H1 (cell line): ENCODE results near the gene SYMPK. TPM values are rescaled to one million over a fixed set of nuclear protein-coding genes. Genes with fewer than 3 reads are reported as not detected.

Experiments
- CTCF ChIA-PET: fragments of 300-600 bp; sonication (Branson Sonifier 250); formaldehyde crosslinking; loops from one replicate; lab custom pipeline; 2021; ENCODE audit not compliant: partially characterized antibody; lab: Charles Lee
- POLR2A ChIA-PET: fragments of 300-600 bp; sonication (Branson Sonifier 250); formaldehyde crosslinking; loops from one replicate; lab custom pipeline; 2021; ENCODE audit warnings: inconsistent platforms; ENCODE audit not compliant: partially characterized antibody; lab: Charles Lee
- DNase-seq, 2 experiments: peaks; one replicate each; pipeline versions ENCODE4 v3.0.0 to v3.0.0-alpha.2; 2010 to 2022; ENCODE audit warnings: low spot score in 2 of 2, low read depth in 1 of 2, mixed read lengths in 1 of 2
- FAIRE-seq: peaks from 2 replicates; lab custom pipeline; 2011; peaks lifted over from hg19 to GRCh38; lab: Jason Lieb, UNC
- H2AFZ ChIP-seq: 2 replicates; pipeline ENCODE4 v1.8.1; 2012; ENCODE audit warnings: low read length, inconsistent platforms
- H2AK5ac ChIP-seq: 2 replicates; pipeline ENCODE4 v1.6.1; 2013; ENCODE audit warnings: low read depth, low read length
- H2BK120ac ChIP-seq: replicated peaks from 2 replicates; pipeline ENCODE3; 2013; ENCODE audit warnings: low read depth, low read length, inconsistent platforms
- H2BK12ac ChIP-seq: 2 replicates; pipeline ENCODE4 v1.6.1; 2013; ENCODE audit warnings: low read depth, low read length
- H2BK15ac ChIP-seq: 2 replicates; pipeline ENCODE4 v1.6.1; 2013; ENCODE audit warnings: low read length
- H2BK20ac ChIP-seq: 2 replicates; pipeline ENCODE4 v1.6.1; 2013; ENCODE audit warnings: low read length
- H2BK5ac ChIP-seq: 2 replicates; pipeline ENCODE4 v1.6.1; 2013; ENCODE audit warnings: low read depth, low read length
- H3K14ac ChIP-seq: 2 replicates; pipeline ENCODE4 v1.6.1; 2013; ENCODE audit warnings: inconsistent platforms; ENCODE audit not compliant: insufficient read length
- H3K18ac ChIP-seq: 2 replicates; pipeline ENCODE4 v1.6.1; 2013; ENCODE audit warnings: low read length; ENCODE audit errors: extremely low read depth
- H3K23ac ChIP-seq: 2 replicates; pipeline ENCODE4 v1.6.1; 2013; ENCODE audit warnings: inconsistent platforms; ENCODE audit not compliant: insufficient read length
- H3K23me2 ChIP-seq: 2 replicates; pipeline ENCODE4 v1.6.1; 2013; ENCODE audit warnings: low read depth, low read length
- H3K27ac ChIP-seq: 2 replicates; pipeline ENCODE4 v1.6.1; 2011; ENCODE audit warnings: low read depth, low read length, inconsistent platforms
- H3K27me3 ChIP-seq, 4 experiments: replicated peaks in 1 of 4; 1 replicate in 1 of 4; 2 replicates in 3 of 4; pipeline versions ENCODE4 v1.6.1 to v1.8.1; 2011 to 2013; ENCODE audit warnings: low read length in 3 of 4, mild to moderate bottlenecking in 3 of 4, inconsistent platforms in 2 of 4, mixed read lengths in 2 of 4, moderate library complexity in 1 of 4; ENCODE audit not compliant: control insufficient read depth in 3 of 4, insufficient read depth in 3 of 4; ENCODE audit errors: extremely low read depth in 1 of 4
- H3K36me3 ChIP-seq, 4 experiments: 2 replicates each; pipeline versions ENCODE4 v1.6.1 to v1.8.1; 2011 to 2013; ENCODE audit warnings: mild to moderate bottlenecking in 4 of 4, low read length in 3 of 4, moderate library complexity in 2 of 4, control low read depth in 1 of 4, inconsistent platforms in 1 of 4; ENCODE audit not compliant: insufficient read depth in 4 of 4, control insufficient read depth in 2 of 4
- H3K4ac ChIP-seq: replicated peaks from 2 replicates; pipeline ENCODE3; 2013; ENCODE audit warnings: low read length, low read depth, mixed read lengths, inconsistent platforms; ENCODE audit not compliant: insufficient read length
- H3K4me1 ChIP-seq, 4 experiments: replicated peaks in 1 of 4; 1 replicate in 1 of 4; 2 replicates in 3 of 4; pipeline versions ENCODE4 v1.6.1 to v1.8.1; 2011 to 2013; ENCODE audit warnings: low read length in 3 of 4, inconsistent platforms in 2 of 4, mixed read lengths in 1 of 4; ENCODE audit not compliant: insufficient read depth in 4 of 4, control insufficient read depth in 3 of 4
- H3K4me2 ChIP-seq, 2 experiments: 2 replicates each; pipeline versions ENCODE4 v1.6.1 to v1.8.1; 2011 to 2013; ENCODE audit warnings: low read depth in 2 of 2, low read length in 2 of 2, control low read depth in 1 of 2, inconsistent platforms in 1 of 2, mild to moderate bottlenecking in 1 of 2; ENCODE audit not compliant: insufficient read depth in 1 of 2
- H3K4me3 ChIP-seq, 4 experiments: fragments of 200-600, 300-600 bp in 1 of 4; sonication (generic), shearing (Covaris generic), sonication (Bioruptor Twin) in 1 of 4; 2 replicates each; pipeline versions ENCODE4 v1.5.1 to v1.8.1; 2011 to 2016; ENCODE audit warnings: low read length in 4 of 4, low read depth in 3 of 4, control low read depth in 2 of 4, inconsistent platforms in 2 of 4, mild to moderate bottlenecking in 2 of 4, mixed read lengths in 1 of 4, moderate library complexity in 1 of 4; ENCODE audit not compliant: insufficient read depth in 2 of 4; ENCODE audit errors: extremely low read depth in 1 of 4
- H3K56ac ChIP-seq: replicated peaks from 2 replicates; pipeline ENCODE3; 2013; ENCODE audit warnings: low read depth, mild to moderate bottlenecking, mixed read lengths, low read length, inconsistent platforms; ENCODE audit not compliant: insufficient read length
- H3K79me1 ChIP-seq: 2 replicates; pipeline ENCODE4 v1.6.1; 2013; ENCODE audit warnings: low read depth, low read length, control low read depth
- H3K79me2 ChIP-seq, 2 experiments: 2 replicates each; pipeline versions ENCODE4 v1.6.1 to v1.8.1; 2012 to 2013; ENCODE audit warnings: low read length in 2 of 2, mild to moderate bottlenecking in 2 of 2, inconsistent platforms in 1 of 2; ENCODE audit not compliant: insufficient read depth in 2 of 2, control insufficient read depth in 1 of 2
- H3K9ac ChIP-seq, 4 experiments: replicated peaks in 1 of 4; 1 replicate in 1 of 4; 2 replicates in 3 of 4; pipeline versions ENCODE4 v1.6.1 to v1.8.1; 2011 to 2013; ENCODE audit warnings: low read depth in 3 of 4, low read length in 3 of 4, control low read depth in 2 of 4, mild to moderate bottlenecking in 2 of 4, moderate library complexity in 2 of 4, inconsistent platforms in 1 of 4; ENCODE audit errors: extremely low read depth in 1 of 4
- H3K9me3 ChIP-seq, 2 experiments: 2 replicates each; pipeline versions ENCODE4 v1.6.1 to v1.8.1; 2012 to 2013; ENCODE audit warnings: mild to moderate bottlenecking in 2 of 2, moderate library complexity in 2 of 2, control low read depth in 1 of 2, inconsistent platforms in 1 of 2, low read depth in 1 of 2, low read length in 1 of 2, mixed read lengths in 1 of 2; ENCODE audit not compliant: insufficient read depth in 2 of 2
- H4K20me1 ChIP-seq, 2 experiments: replicated peaks in 1 of 2; 2 replicates each; pipeline versions ENCODE3 to v1.8.1; 2011 to 2013; ENCODE audit warnings: inconsistent platforms in 2 of 2, low read length in 2 of 2, mild to moderate bottlenecking in 1 of 2; ENCODE audit not compliant: insufficient read depth in 2 of 2, control insufficient read depth in 1 of 2
- H4K5ac ChIP-seq: 2 replicates; pipeline ENCODE4 v1.6.1; 2013; ENCODE audit warnings: low read length, low read depth, mixed read lengths, inconsistent platforms; ENCODE audit not compliant: insufficient read length
- H4K8ac ChIP-seq: 2 replicates; pipeline ENCODE4 v1.8.0; 2013; ENCODE audit warnings: mild to moderate bottlenecking, moderate library complexity, low read length, inconsistent platforms; ENCODE audit not compliant: insufficient read depth; ENCODE audit errors: extremely low read depth
- H4K91ac ChIP-seq: replicated peaks from 2 replicates; pipeline ENCODE3; 2013; ENCODE audit warnings: low read length, mixed read lengths, inconsistent platforms; ENCODE audit not compliant: insufficient read length
- CBX5 ChIP-seq: fragments of 300-800, 300-1000 bp; sonication (generic); IDR thresholded peaks from 2 replicates; pipeline ENCODE4 v1.7.1; 2016; ENCODE audit warnings: antibody characterized with exemption, low read length, low read depth
- CHD2 ChIP-seq: IDR thresholded peaks from 2 replicates; pipeline ENCODE4 v1.6.1; 2012; ENCODE audit warnings: low read length, improper control_type of control experiment
- CTBP2 ChIP-seq: IDR thresholded peaks from 2 replicates; pipeline ENCODE4 v1.7.0; 2011; ENCODE audit warnings: borderline replicate concordance, mild to moderate bottlenecking, moderate library complexity, mixed read lengths, low read length; ENCODE audit not compliant: insufficient read depth, insufficient read length
- KDM1A ChIP-seq: fragments of 200-600, 300-600 bp; sonication (generic); IDR thresholded peaks from 2 replicates; pipeline ENCODE4 v1.7.1; 2016; ENCODE audit warnings: mild to moderate bottlenecking, low read length, borderline replicate concordance
- NRF1 ChIP-seq: IDR thresholded peaks from 2 replicates; pipeline ENCODE4 v1.6.1; 2011; ENCODE audit warnings: mild to moderate bottlenecking, low read depth, low read length, improper control_type of control experiment
- RBBP5 ChIP-seq: IDR thresholded peaks from 2 replicates; pipeline ENCODE4 v1.7.1; 2012; ENCODE audit warnings: low read depth, mild to moderate bottlenecking, inconsistent platforms, low read length, moderate library complexity, borderline replicate concordance
- SIX5 ChIP-seq: IDR thresholded peaks from 2 replicates; pipeline ENCODE4 v1.6.1; 2011; ENCODE audit warnings: mild to moderate bottlenecking, low read depth, low read length
- TAF7 ChIP-seq: optimal IDR thresholded peaks from 2 replicates; pipeline ENCODE3; 2011; ENCODE audit warnings: low read depth, mild to moderate bottlenecking, inconsistent platforms, low read length, moderate library complexity, borderline replicate concordance
- YY1 ChIP-seq: IDR thresholded peaks from 2 replicates; pipeline ENCODE4 v1.6.1; 2011; ENCODE audit warnings: low read depth, mild to moderate bottlenecking, low read length
- ZNF274 ChIP-seq: IDR thresholded peaks from 2 replicates; pipeline ENCODE4 v1.7.0; 2012; ENCODE audit warnings: low read length, borderline replicate concordance; ENCODE audit errors: extremely low read depth
- WGBS, 2 experiments: shearing (Covaris generic) in 1 of 2; methylation state at CpG; one replicate each; pipeline versions ENCODE4 v1.1.6 to v1.1.7; 2013 to 2015; ENCODE audit warnings: low lambda C conversion rate in 2 of 2, mixed read lengths in 2 of 2, inconsistent platforms in 1 of 2, low coverage in 1 of 2, missing lambda C conversion rate in 1 of 2; ENCODE audit not compliant: insufficient replicate concordance in 2 of 2, insufficient coverage in 1 of 2, insufficient read length in 1 of 2; ENCODE audit errors: extremely low coverage in 1 of 2, missing lambda C conversion rate in 1 of 2; 5-methylcytosine and 5-hydroxymethylcytosine counted together
- polyA plus RNA-seq, 7 experiments: library from polyadenylated mRNA; depleted of rRNA in 3 of 7; stranded (reverse) in 5 of 7; unstranded in 2 of 7; fragments of >200 nt in 5 of 7; fragments of 200-250 nt in 2 of 7; gene quantifications; 1 replicate in 5 of 7; 2 replicates in 1 of 7; 4 replicates in 1 of 7; pipeline versions ENCODE4 v1.2.1 to v1.2.3, GENCODE V29; 2011 to 2013; ENCODE audit warnings: missing spikeins in 2 of 7, mixed read lengths in 2 of 7
- total RNA-seq: library from RNA; stranded (reverse); fragmentation: NEBNext Ultra II Directional; extraction: Animal tissue kit (Norgen Biotek cat#: 25700); gene quantifications from 2 replicates; pipeline ENCODE4 v1.2.1, GENCODE V29; 2021
- TF ChIP-seq, protein P1 (sequence below): IDR thresholded peaks from 2 replicates; pipeline ENCODE4 v1.6.1; 2011; ENCODE audit warnings: low read depth, mild to moderate bottlenecking, low read length; ENCODE audit not compliant: insufficient read depth
- TF ChIP-seq, protein P2 (sequence below): IDR thresholded peaks from 2 replicates; pipeline ENCODE4 v1.6.1; 2012; ENCODE audit warnings: inconsistent platforms

Gene SYMPK
- total and polyA plus RNA-seq, 2 of the 8 experiments (the other 6 are each of a cell fraction or from before 2014, with no cell fraction given), result 93.6 to 99.5 TPM

DNA sequence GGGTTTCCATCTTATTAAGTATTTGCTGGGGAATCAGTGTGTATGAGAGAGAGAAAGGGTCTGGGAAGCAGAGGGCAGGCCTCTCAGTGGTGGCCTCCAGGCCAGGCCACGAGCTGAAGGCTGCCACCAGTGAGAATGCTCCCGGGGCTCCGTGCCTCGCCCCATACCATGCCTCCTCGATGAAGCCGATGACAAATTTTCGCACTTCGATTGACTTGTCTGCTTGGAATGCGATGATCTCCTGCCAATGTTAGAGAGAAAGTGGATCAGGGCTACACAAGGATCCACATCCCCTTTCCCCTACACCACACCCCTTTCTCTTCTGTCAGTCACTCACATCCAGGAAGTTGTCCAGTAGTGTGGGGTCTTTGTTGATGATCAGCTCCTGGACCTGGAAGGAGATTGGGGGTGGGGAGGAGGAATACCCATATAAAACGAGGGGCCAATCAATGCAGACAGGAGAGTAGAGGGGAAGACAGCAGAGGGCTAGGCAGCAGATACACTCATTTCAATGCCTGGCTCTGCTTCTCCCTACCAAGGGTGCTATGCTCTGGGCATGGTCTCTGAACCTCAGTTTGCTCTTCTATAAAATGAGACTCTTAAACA lies 10.7 kb downstream of the SYMPK start:
- DNase-seq, result no peak
- 99% methylated on average over 10 of the region's 10 CpGs; no CpG with 5 or more reads in 1 of the 2 experiments for WGBS, 2 experiments
- Histone ChIP-seq H4K20me1 (peaks cover 6 to 23% of the 10 kb centered on the region in 2 experiments), H3K18ac (no peak overlapping the region), H3K4me2 (no peak overlapping the region), H2BK20ac (no peak overlapping the region), H3K9me3 (no peaks in the 10 kb centered on the region), H3K23ac (no peak overlapping the region), H4K91ac (no peak overlapping the region), H2BK15ac (no peak overlapping the region), H3K27me3 (no peaks in the 10 kb centered on the region; a peak in 1 of 7 replicates), H3K9ac (no peak overlapping the region), H3K23me2 (no peaks in the 10 kb centered on the region), H3K4me3 (no peak overlapping the region), H3K4me1 (no peaks in the 10 kb centered on the region), H3K4ac (no peak overlapping the region), H2BK120ac (no peak overlapping the region), H3K56ac (no peak overlapping the region), H3K79me2 (peaks cover 0 to 17% of the 10 kb centered on the region in 2 experiments; a peak in 2 of 4 replicates), H3K36me3 (peaks cover 36 to 66% (median 52%) of the 10 kb centered on the region in 4 experiments), H2AFZ (no peak overlapping the region), H3K14ac (no peak overlapping the region), H2AK5ac (no peak overlapping the region), H2BK12ac (no peak overlapping the region), H3K27ac (no peak overlapping the region), H3K79me1 (0 out of 2 replicates have a peak, but pooled peaks cover 4% of the 10 kb centered on the region), H2BK5ac (no peak overlapping the region), H4K5ac (no peak overlapping the region), H4K8ac (no peak overlapping the region)
- ChIA-PET POLR2A (interaction anchor here (1.1 to 3.8 kb wide), 8 partner anchors 10 to 35 kb away, joined by 3 to 19 read pairs (median 6); partner anchors contain the start of genes FOXA3 and SYMPK), CTCF (interaction anchor here (1.5 to 2.6 kb wide), 2 partner anchors 32 to 35 kb away, joined by 9 to 13 read pairs; no protein-coding TSS in a partner anchor)
- no peak for FAIRE-seq
- TF ChIP-seq TAF7, result no peak
- TF ChIP-seq NRF1, result no peak
- TF ChIP-seq, protein P1, sequence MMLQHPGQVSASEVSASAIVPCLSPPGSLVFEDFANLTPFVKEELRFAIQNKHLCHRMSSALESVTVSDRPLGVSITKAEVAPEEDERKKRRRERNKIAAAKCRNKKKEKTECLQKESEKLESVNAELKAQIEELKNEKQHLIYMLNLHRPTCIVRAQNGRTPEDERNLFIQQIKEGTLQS, result no peak
- TF ChIP-seq, protein P2, sequence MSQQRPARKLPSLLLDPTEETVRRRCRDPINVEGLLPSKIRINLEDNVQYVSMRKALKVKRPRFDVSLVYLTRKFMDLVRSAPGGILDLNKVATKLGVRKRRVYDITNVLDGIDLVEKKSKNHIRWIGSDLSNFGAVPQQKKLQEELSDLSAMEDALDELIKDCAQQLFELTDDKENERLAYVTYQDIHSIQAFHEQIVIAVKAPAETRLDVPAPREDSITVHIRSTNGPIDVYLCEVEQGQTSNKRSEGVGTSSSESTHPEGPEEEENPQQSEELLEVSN, result no peak
- TF ChIP-seq KDM1A, result no peak
- TF ChIP-seq CTBP2, result no peak
- TF ChIP-seq ZNF274, result no peak
- no peak for TF ChIP-seq CBX5
- TF ChIP-seq CHD2, result no peak
- no peak for TF ChIP-seq RBBP5
- no peak for TF ChIP-seq SIX5
- TF ChIP-seq YY1, result no peak
